ENCODE measurements around the gene LGSN. TPM values are rescaled to one million over a fixed set of nuclear protein-coding genes. Genes with fewer than 3 reads are reported as not detected.

The LGSN gene
- total and polyA plus RNA-seq, 2 of the 13 experiments (the other 11 are each of a cell fraction or from before 2014, with no cell fraction given), result 0.13 to 0.63 TPM

DNA sequence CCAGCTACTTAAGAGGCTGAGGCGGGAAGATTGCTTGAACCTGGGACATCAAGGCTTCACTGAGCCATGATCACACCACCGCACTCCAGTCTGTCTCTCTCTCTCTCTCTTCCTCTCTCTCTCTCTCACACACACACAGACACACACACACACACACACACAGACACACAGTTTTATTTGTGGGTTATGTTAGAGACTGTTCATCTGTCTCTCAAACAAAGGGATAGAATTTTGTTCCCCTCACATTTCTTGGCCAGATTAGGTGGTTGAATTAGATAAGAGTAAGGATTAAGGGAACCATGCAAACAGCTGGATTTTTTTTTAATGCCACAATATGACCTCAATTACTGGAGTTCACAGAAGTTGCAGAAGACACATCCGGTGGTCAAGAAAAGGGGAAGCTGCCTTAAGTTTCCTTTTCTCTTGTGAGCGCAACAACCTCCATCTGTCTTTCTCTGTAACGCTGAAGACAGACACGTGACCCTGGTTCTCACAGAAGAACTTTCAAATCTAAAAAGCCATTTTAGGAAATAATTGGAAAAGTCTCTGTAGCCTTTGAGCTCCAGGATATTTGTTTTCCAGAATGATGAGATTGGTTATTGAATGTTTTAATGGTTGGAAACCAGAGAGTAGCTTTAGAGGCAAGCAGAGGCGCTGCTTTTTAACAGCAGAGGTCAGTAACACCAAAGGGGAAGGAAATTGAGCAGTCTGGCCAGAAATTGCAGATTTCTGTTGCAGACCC lies 32.9 kb upstream of the LGSN start (continued):
- TF ChIP-seq, protein P1, sequence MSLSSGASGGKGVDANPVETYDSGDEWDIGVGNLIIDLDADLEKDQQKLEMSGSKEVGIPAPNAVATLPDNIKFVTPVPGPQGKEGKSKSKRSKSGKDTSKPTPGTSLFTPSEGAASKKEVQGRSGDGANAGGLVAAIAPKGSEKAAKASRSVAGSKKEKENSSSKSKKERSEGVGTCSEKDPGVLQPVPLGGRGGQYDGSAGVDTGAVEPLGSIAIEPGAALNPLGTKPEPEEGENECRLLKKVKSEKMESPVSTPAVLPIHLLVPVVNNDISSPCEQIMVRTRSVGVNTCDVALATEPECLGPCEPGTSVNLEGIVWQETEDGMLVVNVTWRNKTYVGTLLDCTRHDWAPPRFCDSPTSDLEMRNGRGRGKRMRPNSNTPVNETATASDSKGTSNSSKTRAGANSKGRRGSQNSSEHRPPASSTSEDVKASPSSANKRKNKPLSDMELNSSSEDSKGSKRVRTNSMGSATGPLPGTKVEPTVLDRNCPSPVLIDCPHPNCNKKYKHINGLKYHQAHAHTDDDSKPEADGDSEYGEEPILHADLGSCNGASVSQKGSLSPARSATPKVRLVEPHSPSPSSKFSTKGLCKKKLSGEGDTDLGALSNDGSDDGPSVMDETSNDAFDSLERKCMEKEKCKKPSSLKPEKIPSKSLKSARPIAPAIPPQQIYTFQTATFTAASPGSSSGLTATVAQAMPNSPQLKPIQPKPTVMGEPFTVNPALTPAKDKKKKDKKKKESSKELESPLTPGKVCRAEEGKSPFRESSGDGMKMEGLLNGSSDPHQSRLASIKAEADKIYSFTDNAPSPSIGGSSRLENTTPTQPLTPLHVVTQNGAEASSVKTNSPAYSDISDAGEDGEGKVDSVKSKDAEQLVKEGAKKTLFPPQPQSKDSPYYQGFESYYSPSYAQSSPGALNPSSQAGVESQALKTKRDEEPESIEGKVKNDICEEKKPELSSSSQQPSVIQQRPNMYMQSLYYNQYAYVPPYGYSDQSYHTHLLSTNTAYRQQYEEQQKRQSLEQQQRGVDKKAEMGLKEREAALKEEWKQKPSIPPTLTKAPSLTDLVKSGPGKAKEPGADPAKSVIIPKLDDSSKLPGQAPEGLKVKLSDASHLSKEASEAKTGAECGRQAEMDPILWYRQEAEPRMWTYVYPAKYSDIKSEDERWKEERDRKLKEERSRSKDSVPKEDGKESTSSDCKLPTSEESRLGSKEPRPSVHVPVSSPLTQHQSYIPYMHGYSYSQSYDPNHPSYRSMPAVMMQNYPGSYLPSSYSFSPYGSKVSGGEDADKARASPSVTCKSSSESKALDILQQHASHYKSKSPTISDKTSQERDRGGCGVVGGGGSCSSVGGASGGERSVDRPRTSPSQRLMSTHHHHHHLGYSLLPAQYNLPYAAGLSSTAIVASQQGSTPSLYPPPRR (CRISPR knock-in tag; IDR thresholded peaks at IDR 0.05; ENCODE audit: borderline replicate concordance), result peak; percentile 53; the same call in 1 of the 2 replicates
- TF ChIP-seq MEIS2 (CRISPR knock-in tag; IDR thresholded peaks at IDR 0.05) (no peak), SMARCE1 (IDR thresholded peaks at IDR 0.05; ENCODE audit: borderline replicate concordance) (no peak), MIER2 (CRISPR knock-in tag; IDR thresholded peaks at IDR 0.05) (peak; percentile 80; the same call in 1 of the 2 replicates), SNAPC2 (CRISPR knock-in tag; IDR thresholded peaks at IDR 0.05) (no peak), NFYB (CRISPR knock-in tag; IDR thresholded peaks at IDR 0.05) (no peak), ZNF839 (CRISPR knock-in tag; IDR thresholded peaks at IDR 0.05; ENCODE audit: borderline replicate concordance) (no peak), ZNF749 (CRISPR knock-in tag; IDR thresholded peaks at IDR 0.05; ENCODE audit: borderline replicate concordance) (no peak), ZNF674 (CRISPR knock-in tag; IDR thresholded peaks at IDR 0.05; ENCODE audit: low read depth) (no peak), NR2C2 (CRISPR knock-in tag; IDR thresholded peaks at IDR 0.05; ENCODE audit: borderline replicate concordance) (no peak)
- TF ChIP-seq, protein P2, sequence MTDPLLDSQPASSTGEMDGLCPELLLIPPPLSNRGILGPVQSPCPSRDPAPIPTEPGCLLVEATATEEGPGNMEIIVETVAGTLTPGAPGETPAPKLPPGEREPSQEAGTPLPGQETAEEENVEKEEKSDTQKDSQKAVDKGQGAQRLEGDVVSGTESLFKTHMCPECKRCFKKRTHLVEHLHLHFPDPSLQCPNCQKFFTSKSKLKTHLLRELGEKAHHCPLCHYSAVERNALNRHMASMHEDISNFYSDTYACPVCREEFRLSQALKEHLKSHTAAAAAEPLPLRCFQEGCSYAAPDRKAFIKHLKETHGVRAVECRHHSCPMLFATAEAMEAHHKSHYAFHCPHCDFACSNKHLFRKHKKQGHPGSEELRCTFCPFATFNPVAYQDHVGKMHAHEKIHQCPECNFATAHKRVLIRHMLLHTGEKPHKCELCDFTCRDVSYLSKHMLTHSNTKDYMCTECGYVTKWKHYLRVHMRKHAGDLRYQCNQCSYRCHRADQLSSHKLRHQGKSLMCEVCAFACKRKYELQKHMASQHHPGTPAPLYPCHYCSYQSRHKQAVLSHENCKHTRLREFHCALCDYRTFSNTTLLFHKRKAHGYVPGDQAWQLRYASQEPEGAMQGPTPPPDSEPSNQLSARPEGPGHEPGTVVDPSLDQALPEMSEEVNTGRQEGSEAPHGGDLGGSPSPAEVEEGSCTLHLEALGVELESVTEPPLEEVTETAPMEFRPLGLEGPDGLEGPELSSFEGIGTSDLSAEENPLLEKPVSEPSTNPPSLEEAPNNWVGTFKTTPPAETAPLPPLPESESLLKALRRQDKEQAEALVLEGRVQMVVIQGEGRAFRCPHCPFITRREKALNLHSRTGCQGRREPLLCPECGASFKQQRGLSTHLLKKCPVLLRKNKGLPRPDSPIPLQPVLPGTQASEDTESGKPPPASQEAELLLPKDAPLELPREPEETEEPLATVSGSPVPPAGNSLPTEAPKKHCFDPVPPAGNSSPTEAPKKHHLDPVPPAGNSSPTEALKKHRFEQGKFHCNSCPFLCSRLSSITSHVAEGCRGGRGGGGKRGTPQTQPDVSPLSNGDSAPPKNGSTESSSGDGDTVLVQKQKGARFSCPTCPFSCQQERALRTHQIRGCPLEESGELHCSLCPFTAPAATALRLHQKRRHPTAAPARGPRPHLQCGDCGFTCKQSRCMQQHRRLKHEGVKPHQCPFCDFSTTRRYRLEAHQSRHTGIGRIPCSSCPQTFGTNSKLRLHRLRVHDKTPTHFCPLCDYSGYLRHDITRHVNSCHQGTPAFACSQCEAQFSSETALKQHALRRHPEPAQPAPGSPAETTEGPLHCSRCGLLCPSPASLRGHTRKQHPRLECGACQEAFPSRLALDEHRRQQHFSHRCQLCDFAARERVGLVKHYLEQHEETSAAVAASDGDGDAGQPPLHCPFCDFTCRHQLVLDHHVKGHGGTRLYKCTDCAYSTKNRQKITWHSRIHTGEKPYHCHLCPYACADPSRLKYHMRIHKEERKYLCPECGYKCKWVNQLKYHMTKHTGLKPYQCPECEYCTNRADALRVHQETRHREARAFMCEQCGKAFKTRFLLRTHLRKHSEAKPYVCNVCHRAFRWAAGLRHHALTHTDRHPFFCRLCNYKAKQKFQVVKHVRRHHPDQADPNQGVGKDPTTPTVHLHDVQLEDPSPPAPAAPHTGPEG (CRISPR knock-in tag; IDR thresholded peaks at IDR 0.05), result 0 out of 2 replicates have a peak, but pooled peaks have one; percentile 61
- TF ChIP-seq, protein P3, sequence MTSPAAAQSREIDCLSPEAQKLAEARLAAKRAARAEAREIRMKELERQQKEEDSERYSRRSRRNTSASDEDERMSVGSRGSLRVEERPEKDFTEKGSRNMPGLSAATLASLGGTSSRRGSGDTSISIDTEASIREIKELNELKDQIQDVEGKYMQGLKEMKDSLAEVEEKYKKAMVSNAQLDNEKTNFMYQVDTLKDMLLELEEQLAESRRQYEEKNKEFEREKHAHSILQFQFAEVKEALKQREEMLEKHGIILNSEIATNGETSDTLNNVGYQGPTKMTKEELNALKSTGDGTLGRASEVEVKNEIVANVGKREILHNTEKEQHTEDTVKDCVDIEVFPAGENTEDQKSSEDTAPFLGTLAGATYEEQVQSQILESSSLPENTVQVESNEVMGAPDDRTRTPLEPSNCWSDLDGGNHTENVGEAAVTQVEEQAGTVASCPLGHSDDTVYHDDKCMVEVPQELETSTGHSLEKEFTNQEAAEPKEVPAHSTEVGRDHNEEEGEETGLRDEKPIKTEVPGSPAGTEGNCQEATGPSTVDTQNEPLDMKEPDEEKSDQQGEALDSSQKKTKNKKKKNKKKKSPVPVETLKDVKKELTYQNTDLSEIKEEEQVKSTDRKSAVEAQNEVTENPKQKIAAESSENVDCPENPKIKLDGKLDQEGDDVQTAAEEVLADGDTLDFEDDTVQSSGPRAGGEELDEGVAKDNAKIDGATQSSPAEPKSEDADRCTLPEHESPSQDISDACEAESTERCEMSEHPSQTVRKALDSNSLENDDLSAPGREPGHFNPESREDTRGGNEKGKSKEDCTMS (CRISPR knock-in tag; conservative IDR thresholded peaks at IDR 0.05), result no peak
- TF ChIP-seq, protein P4, sequence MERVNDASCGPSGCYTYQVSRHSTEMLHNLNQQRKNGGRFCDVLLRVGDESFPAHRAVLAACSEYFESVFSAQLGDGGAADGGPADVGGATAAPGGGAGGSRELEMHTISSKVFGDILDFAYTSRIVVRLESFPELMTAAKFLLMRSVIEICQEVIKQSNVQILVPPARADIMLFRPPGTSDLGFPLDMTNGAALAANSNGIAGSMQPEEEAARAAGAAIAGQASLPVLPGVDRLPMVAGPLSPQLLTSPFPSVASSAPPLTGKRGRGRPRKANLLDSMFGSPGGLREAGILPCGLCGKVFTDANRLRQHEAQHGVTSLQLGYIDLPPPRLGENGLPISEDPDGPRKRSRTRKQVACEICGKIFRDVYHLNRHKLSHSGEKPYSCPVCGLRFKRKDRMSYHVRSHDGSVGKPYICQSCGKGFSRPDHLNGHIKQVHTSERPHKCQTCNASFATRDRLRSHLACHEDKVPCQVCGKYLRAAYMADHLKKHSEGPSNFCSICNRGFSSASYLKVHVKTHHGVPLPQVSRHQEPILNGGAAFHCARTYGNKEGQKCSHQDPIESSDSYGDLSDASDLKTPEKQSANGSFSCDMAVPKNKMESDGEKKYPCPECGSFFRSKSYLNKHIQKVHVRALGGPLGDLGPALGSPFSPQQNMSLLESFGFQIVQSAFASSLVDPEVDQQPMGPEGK (CRISPR knock-in tag; IDR thresholded peaks at IDR 0.05), result 0 out of 2 replicates have a peak, but pooled peaks have one; percentile 20

All from HepG2 (cell line).